ENCODE results near the gene TOX3.

DNA sequence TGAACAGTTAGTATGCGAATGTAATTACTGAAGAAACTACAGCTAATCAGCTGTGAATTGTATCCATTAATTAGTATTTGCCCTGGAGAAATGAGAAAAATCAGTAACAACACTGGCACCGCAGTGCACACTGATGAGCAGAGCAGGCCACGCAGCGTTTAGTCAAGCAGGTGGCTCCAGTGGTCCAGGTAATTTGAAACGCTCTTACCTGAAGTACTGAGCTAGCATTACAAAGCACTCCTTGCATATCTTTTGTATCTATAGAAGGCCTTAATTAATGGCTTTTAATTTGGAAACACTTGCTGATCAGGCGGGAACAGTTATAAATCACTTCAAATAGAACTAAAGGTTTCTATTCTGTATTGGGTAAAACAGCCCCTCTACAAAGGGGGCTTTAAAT, 76.4 kb downstream of the TOX3 start:
- TF ChIP-seq CTCF (IDR thresholded peaks at IDR 0.05) (no peak), POLR2A (IDR thresholded peaks at IDR 0.05) (no peak), EP300 (IDR thresholded peaks at IDR 0.05) (no peak)

All from gastroesophageal sphincter (tissue), 3 donors.